Fibroblast of skin of left biceps (primary cell): Measurements from ENCODE around the gene KRTAP12-4.
"Not testable (repeated sequence)": the region's sequence is repeated elsewhere in the genome, so short reads cannot be mapped to it uniquely, and the experiment has no call there.

Experiments
- DNase-seq, 2 experiments: peaks; one replicate each; pipeline ENCODE4 v3.0.0-alpha.2; 2013; ENCODE audit warnings: low read depth in 2 of 2

KRTAP12-4 gene, protein sequence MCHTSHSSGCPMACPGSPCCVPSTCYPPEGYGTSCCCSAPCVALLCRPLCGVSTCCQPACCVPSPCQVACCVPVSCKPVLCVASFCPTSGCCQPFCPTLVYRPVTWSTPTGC

GRCh38 chr21:44654576-44655175 lies at the start of gene KRTAP12-4:
Gene KRTAP12-4 (minus strand): TSS chr21:44654659. CDS start chr21:44654614, 45 bp downstream.
- DNase-seq, result no peak

DNA sequence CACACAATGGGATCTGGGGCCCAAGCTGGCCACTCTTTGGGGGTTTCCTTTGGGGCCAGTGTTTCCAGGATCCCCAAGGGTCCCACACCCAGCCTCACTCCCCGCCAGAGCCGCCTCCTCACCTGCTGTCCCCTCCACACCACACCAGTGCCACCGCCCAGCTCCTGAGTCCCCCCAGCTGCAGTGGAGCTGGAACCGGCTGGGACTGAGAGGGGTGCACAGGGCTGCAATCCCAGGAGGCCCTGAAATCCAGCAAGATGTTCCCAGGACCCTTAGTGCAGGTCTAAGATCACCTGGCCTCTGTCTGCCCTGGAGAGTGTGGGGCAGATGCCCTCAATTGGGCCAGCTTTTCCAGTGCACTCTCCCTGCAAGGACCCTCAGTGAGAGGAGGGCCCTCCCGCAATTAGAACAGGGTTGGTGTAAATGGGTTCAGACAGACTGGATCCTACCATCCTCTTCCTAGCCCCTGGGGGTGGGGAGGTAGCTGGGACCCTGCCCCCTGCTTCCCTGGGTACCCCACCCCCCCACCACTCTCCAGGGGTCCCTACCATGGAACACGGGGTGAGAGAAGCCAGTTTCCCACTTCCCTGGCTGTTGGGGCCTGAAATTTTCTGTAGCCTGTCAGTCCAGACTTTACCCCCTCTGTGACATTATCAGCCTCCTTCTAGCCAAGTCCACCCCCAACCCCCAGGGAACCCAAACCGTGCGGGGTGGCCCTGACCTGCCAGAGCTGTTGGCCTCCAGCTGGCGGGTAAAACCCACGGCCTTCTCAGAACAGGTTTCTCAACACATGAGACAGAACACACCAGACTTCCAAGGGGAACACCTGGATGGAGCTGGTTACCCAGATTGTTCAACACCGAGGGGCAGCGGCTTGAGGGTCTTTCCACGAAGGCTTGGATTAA lies 49.5 kb upstream of the KRTAP12-4 start:
- no peak for DNase-seq

DNA sequence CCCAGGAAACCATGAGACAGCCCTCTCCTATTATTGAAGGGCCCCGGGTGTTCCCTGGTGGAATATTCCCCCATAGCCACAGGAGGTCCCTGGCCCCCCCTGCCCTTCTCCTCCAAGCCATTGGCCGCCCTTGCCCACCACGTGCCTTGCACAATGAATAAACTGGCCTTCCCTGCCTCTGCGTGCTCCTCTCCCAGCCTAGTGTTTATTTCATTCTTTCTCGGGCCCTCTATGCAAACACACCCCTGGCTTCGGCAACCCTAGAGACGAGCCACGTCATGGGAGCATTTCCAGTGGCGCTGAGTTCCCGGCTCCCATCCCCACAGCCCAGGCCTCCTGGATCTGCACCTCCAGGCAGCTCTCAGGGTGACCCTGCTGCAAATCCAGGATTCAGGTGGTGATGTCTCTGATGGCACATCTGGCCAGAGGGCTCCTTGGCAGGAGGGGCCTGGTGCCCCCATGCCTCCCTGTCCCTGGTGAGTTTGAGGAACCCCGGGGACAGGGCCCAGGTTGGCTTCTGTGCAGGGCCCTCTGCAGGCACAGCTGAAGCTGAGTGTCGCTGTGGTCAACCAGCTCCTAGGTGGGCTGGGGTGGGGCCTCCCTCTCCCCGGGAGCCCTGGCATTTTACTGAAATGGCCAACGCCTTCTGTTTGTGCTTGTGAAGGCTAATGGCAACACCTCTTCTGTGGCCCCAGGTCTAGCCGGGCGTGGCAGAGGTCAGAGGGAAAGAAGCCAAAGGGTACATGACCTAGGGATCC lies 48.7 kb upstream of the KRTAP12-4 start:
- DNase-seq, result no peak

DNA sequence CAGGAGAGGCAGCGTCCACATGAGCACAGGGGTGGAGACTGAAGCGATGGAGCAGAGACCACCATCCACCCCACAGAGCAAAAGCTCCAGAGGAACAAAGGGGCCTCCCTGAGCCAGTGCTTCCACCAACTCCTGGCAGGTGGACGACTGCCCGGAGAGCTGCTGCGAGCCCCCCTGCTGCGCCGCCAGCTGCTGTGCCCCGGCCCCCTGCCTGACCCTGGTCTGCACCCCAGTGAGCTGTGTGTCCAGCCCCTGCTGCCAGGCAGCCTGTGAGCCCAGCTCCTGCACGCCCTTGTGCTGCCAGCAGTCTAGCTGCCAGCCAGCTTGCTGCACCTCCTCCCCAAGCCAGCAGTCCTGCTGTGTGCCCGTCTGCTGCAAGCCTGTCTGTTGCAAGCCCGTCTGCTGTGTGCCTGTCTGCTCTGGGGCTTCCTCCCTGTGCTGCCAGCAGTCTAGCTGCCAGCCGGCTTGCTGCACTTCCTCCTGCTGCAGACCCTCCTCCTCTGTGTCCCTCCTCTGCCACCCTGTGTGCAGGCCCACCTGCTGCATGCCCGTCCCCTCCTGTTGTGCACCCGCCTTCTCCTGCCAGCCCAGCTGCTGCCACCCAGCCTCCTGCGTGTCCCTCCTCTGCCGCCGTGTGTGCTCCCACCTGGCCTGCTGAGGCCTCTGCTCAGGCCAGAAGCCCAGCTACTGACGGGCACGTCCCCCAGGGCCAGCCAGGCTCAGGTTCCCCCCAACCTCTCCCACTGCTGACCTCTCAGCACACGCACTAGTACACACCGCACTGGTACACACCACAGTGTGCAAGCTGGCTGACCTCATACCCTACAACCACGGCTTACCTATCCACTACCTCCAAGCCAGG lies 47.9 kb upstream of the KRTAP12-4 start:
- DNase-seq, result no peak

- DNase-seq, result no peak
Measured at GRCh38 chr21:44701541-44701940, 47.1 kb upstream of the KRTAP12-4 start.

GRCh38 chr21:44701023-44701400 lies 46.6 kb upstream of the KRTAP12-4 start:
- no peak for DNase-seq

DNA sequence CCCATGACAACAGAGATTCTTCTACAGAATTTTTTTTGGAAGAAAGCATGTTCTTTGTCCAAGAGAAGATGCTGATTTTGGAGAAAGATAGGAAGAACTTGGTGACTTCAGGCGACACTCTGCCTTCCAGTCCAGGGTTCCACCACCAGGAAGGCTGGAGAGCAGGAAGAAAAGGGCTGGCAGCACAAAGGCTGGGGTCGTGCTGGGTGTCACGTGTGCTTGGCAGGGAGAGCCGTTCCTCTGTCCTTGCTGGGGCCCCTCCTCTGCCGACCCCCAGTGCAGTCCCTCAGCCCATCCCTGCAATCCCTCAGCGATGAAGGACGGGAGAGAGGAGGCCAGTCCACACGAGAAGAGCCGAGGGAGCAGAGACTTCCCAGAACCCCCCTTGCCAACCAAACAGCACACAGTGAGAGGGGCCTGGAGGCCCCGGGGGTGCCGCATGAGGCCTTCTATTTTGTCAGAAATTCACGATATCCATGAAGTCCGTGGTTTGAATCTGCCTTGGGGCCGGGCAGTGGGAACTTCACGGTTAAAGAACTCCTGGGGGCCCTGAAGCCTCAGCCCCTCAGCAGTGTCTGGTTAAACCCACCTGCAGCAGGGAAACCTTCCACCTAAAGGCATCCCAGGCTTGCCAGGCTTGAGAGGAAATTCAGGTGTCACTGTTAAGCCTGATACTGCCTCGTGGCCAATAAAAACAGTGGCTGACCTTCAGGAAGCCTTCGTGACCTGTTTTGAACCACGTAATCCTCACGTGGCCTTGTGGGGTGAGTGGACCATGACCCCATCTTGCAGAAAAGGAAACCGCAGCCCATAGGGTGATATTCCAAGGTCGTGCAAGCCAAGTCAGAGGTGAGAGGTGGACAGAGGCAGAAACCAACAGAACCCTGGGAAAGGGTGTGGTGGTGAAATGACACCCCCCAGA lies 45.9 kb upstream of the KRTAP12-4 start:
- no peak for DNase-seq

GRCh38 chr21:44699502-44700001 lies 45.1 kb upstream of the KRTAP12-4 start:
- no peak for DNase-seq

DNA sequence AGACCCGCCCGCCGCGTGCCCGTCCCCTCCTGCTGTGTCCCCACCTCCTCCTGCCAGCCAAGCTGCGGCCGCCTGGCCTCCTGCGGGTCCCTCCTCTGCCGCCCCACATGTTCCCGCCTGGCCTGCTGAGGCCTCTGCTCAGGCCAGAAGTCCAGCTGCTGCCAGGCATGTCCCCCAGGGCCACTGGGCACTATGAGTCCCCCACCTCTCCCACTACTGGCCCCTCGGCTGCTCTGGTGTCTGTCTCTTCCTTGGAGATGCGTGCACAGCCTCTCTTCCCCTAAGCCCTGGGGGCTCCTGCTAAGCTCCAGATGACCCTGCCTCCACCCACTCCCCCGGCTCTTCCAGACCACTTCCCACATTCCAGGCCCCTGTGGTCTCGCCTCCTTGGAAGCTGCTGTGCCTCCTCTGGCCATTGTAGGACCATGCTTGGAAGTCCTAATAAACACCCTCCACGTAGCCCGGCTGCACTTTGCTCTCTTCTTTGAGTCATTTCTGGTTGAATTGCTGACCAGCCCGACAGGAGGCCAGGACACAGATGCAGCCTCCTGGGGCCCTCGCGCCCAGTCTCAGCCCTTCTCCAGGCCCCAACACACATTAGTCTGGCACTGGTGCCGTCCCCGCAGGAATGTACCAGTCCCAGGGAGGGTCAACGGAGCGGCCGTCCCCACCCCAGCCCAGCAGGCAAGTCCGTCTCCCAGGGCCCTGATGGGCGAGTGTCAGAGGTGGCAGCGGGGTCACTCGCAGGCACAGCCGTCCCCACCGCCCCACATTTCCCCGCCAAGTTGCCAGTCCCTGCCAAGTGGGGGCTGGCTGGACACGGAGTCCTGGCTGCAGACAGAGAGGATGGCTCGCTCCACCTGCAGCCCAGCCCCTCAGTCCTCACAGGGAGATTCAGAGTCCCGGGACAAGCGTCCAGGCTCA lies 43.6 kb upstream of the KRTAP12-4 start:
- DNase-seq, result no peak

- not testable (repeated sequence) for DNase-seq
Measured at GRCh38 chr21:44697172-44697810, 42.8 kb upstream of the KRTAP12-4 start, which contains the start of gene KRTAP10-12. Gene KRTAP10-12 (plus strand): TSS chr21:44697172. CDS start chr21:44697202, 30 bp downstream.

DNA sequence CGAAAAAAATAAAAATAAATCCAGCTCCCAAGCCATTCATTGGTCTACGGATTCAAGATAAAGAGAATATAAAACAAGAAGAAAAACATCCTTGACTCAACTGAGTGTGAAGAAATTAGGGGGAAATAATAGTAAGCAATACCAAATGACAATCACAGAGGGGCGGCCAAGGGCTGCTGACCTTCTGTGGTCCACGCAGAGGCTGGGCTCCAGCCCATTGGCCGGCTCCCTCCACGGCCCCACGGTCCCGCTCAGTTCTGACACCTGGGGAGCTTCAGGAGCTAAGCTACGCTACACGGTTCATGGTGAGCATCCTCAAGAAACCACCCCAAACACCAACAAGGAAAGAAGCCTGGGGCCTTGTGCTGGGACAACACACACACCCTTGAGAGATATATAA lies 42.1 kb upstream of the KRTAP12-4 start:
- no peak for DNase-seq

- DNase-seq, result no peak
Measured at GRCh38 chr21:44695641-44696040, 41.2 kb upstream of the KRTAP12-4 start.

- DNase-seq, result no peak
Measured at GRCh38 chr21:44695184-44695583, 40.7 kb upstream of the KRTAP12-4 start.

DNA sequence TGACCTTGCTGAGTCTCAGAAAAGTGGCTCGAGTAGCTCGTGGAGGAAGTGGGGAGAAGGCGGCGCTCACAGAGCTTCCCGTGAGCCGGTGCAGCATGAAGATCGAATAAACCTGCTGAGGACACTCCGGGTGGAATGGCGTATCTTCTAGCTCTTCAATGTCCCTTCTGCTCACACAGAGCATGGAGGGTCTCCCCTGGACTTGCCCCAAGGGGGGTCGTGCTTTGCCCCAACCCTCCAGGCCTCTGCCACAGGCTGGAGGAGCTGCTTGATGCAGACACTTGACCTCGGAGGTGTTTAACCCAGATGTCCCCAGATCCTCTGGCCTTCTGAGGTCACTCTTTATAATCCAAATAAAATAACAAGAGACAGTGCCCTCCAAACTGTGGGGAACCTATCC lies 40.3 kb upstream of the KRTAP12-4 start:
- DNase-seq, result no peak

DNA sequence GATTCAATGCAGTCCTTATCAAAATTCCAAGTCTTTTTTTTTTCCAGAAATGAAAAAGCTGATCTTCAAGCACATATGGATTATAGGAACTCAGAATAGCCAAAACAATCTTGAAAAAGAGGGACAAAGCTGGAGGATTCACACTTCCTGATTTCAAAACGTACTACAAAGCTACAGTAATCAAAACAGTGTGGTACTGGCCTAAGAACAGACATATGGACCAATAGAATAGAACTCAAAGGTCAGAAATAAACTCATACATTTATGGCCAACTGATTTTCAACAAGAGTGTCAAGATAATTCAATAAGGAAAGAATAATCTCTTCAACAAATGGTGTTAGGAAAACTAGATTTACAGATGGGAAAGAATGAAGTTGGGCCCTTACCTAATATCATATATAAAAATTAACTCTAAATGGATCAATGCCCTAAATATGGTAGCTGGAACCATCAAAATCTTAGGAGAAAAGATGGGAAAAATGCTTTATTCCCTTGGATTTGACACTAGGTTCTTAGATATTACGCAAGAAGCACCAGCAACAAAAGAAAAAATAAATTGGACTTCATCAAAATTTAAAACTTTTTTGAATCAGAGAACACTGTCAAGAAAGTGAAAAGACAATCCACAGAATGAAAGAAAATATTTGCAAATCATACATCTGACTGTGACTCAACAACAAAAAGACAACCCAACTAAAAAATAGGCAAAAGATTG lies 38.5 kb upstream of the KRTAP12-4 start:
- DNase-seq, result no peak

- no peak for DNase-seq
Measured at GRCh38 chr21:44691686-44692085, 37.2 kb upstream of the KRTAP12-4 start.

DNA sequence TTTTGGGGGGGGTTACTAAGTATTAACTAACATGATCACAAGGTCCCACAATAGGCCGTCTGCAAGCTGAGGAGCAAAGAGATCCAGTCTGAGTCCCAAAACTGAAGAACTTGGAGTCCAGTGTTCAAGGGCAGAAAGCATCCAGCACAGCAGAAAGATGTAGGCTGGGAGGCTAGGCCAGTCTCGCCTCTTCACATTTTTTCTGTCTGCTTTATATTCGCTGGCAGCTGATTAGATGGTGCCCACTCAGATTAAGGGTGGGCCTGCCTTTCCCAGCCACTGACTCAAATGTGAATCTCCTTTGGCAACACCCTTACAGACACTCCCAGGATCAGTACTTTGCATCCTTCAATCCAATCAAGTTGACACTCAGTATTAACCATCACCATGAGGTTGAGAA lies 35.3 kb upstream of the KRTAP12-4 start:
- DNase-seq, result not testable (repeated sequence)

DNA sequence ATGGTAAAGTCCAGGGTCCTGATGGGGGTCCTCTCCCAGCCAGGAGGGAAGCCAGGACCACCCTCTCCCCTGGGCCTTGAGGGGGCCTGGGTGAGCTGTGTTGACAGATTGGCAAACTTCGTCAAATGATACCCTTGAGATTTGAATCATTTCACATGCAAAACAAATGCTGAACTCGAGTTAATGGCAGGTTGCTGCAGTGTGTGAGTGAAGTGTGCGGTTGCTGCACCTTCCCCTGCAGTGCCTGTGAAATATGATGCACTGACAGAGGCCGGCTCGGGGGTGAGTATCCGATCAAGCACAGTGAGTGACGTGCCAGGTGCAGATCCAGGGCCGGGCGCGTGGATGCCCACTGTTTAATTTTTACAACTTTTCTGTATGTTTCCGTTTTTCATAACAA lies 33.2 kb upstream of the KRTAP12-4 start:
- no peak for DNase-seq
